HuH-7.5 (cell line): ENCODE data around the gene LCN1.
"Not testable (repeated sequence)": the region's sequence is repeated elsewhere in the genome, so short reads cannot be mapped to it uniquely, and the experiment has no call there.

Source experiments
- DNase-seq: peaks from one replicate; pipeline ENCODE4 v3.0.0; 2011; ENCODE audit warnings: low spot score

The LCN1 gene

GRCh38 chr9:135546792-135547617 is 25.8 kb downstream of the LCN1 start:
- DNase-seq, result not testable (repeated sequence)

- no peak for DNase-seq
Measured at GRCh38 chr9:135547756-135548736, 26.8 kb downstream of the LCN1 start.

- DNase-seq, result not testable (repeated sequence)
Measured at GRCh38 chr9:135549478-135550343, 28.5 kb downstream of the LCN1 start.

- no peak for DNase-seq
Measured at GRCh38 chr9:135550344-135550918, 29.2 kb downstream of the LCN1 start.

GRCh38 chr9:135551031-135551430 is 29.8 kb downstream of the LCN1 start:
- DNase-seq, result no peak

GRCh38 chr9:135551456-135551855 is 30.2 kb downstream of the LCN1 start:
- no peak for DNase-seq

GRCh38 chr9:135552021-135552697 is 30.9 kb downstream of the LCN1 start:
- no peak for DNase-seq

GRCh38 chr9:135552698-135553171 is 31.5 kb downstream of the LCN1 start:
- no peak for DNase-seq

- no peak for DNase-seq
Measured at GRCh38 chr9:135554718-135555117, 33.5 kb downstream of the LCN1 start.

- DNase-seq, result no peak
Measured at GRCh38 chr9:135555203-135555602, 34.0 kb downstream of the LCN1 start.

GRCh38 chr9:135555910-135556309 is 34.7 kb downstream of the LCN1 start:
- DNase-seq, result no peak

GRCh38 chr9:135559606-135560005 is 38.4 kb downstream of the LCN1 start:
- DNase-seq, result no peak

GRCh38 chr9:135561391-135562234 is 40.4 kb downstream of the LCN1 start, which contains the start of gene PAEP:
Gene PAEP, plus strand, starts transcription at chr9:135561756.
- no peak for DNase-seq

GRCh38 chr9:135562235-135562745 is 41.0 kb downstream of the LCN1 start:
- no peak for DNase-seq

- DNase-seq, result no peak
Measured at GRCh38 chr9:135563039-135563476, 41.8 kb downstream of the LCN1 start.

- DNase-seq, result no peak
Measured at GRCh38 chr9:135563858-135564257, 42.6 kb downstream of the LCN1 start.

GRCh38 chr9:135565141-135565628 is 43.9 kb downstream of the LCN1 start:
- DNase-seq, result no peak

GRCh38 chr9:135565636-135566035 is 44.4 kb downstream of the LCN1 start:
- DNase-seq, result no peak

GRCh38 chr9:135566552-135566951 is 45.3 kb downstream of the LCN1 start:
- no peak for DNase-seq
